Uterus (tissue), 2 donors: ENCODE measurements around the gene YLPM1.

Source experiments
- POLR2A ChIP-seq, 2 donors: fragments of 450-650 bp; IDR thresholded peaks; one replicate each; pipeline ENCODE4 v1.6.1; 2016; ENCODE audit warnings: antibody characterized with exemption in 2 of 2, mild to moderate bottlenecking in 1 of 2, moderate library complexity in 1 of 2
- TF ChIP-seq, protein P1 (sequence below), 4 experiments: fragments of 200-600 bp in 2 of 4; fragments of 450-650 bp in 2 of 4; sonication (generic) in 2 of 4; IDR thresholded peaks; one replicate each; pipeline ENCODE4 v1.5.1; 2016 to 2019; ENCODE audit warnings: antibody characterized with exemption in 4 of 4, mild to moderate bottlenecking in 2 of 4, moderate library complexity in 1 of 4

DNA sequence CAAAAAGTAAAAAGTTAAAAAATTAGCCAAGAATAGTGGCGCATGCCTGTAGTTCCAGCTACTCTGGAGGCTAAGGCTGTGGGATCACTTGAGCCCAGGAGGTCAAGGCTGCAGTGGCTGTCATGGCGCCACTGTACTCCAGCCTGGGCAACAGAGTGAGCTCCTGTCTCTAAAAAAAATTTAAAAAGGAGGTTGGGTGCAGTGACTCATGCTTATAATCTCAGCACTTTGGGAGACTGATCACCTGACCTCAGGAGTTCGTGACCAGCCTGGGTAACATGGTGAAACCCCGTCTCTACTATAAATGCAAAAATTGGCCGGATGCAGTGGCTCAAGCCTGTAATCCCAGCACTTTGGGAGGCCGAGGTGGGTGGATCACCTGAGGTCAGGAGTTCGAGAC, 8.2 kb upstream of the YLPM1 start:
- TF ChIP-seq POLR2A (IDR thresholded peaks at IDR 0.05) = no peak
- TF ChIP-seq, protein P1, sequence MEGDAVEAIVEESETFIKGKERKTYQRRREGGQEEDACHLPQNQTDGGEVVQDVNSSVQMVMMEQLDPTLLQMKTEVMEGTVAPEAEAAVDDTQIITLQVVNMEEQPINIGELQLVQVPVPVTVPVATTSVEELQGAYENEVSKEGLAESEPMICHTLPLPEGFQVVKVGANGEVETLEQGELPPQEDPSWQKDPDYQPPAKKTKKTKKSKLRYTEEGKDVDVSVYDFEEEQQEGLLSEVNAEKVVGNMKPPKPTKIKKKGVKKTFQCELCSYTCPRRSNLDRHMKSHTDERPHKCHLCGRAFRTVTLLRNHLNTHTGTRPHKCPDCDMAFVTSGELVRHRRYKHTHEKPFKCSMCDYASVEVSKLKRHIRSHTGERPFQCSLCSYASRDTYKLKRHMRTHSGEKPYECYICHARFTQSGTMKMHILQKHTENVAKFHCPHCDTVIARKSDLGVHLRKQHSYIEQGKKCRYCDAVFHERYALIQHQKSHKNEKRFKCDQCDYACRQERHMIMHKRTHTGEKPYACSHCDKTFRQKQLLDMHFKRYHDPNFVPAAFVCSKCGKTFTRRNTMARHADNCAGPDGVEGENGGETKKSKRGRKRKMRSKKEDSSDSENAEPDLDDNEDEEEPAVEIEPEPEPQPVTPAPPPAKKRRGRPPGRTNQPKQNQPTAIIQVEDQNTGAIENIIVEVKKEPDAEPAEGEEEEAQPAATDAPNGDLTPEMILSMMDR (IDR thresholded peaks at IDR 0.05) = no peak
